ENCODE measurements around the gene CDC45.

CDC45 gene

GRCh38 chr22:19461506-19461905 is 18.2 kb upstream of the CDC45 start:
- Histone ChIP-seq H3K4me3 (ENCODE audit: insufficient read depth, low read depth, low read length) (no peak overlapping the region), H3K4me1 (ENCODE audit: control insufficient read depth, insufficient read depth, low read length) (no peaks in the 10 kb centered on the region), H3K27me3 (ENCODE audit: control insufficient read depth, insufficient read depth, low read length, poor library complexity, severe bottlenecking) (no peaks in the 10 kb centered on the region), H3K27ac (ENCODE audit: insufficient read depth, low read depth, low read length, poor library complexity, severe bottlenecking) (no peak overlapping the region), H3K9me3 (ENCODE audit: control insufficient read depth, low read length) (no peaks in the 10 kb centered on the region), H3K36me3 (ENCODE audit: control insufficient read depth, insufficient read depth, low read length) (peaks cover 18% of the 10 kb centered on the region)
- WGBS, 2 experiments = 100% methylated on average over 1 of the region's 1 CpG; no CpG with 5 or more reads in 1 of the 2 experiments

DNA sequence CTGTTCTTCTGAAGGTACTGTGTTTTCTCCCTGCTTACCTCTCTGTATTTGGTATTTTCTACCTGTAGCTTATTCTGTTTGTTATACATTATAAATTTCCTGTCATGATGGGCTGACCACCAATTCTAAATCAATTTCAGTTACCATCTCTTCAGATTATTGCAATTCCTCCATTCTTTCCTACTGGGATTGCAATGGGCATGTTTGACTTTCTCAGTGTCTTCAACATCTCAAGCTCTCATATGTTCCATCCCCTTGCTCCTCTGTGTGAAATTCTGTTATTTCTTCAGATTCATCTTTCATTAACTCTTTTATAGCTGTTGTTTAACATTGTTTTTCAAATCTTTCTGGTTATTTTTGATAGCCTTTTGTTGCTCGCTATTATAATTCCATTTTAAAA is 16.7 kb upstream of the CDC45 start:
- Histone ChIP-seq H3K27me3 (ENCODE audit: control insufficient read depth, insufficient read depth, low read length, poor library complexity, severe bottlenecking) (no peaks in the 10 kb centered on the region), H3K9me3 (ENCODE audit: control insufficient read depth, low read length) (no peaks in the 10 kb centered on the region), H3K4me1 (ENCODE audit: control insufficient read depth, insufficient read depth, low read length) (no peaks in the 10 kb centered on the region), H3K36me3 (ENCODE audit: control insufficient read depth, insufficient read depth, low read length) (peaks cover 28% of the 10 kb centered on the region), H3K4me3 (ENCODE audit: insufficient read depth, low read depth, low read length) (no peak overlapping the region), H3K27ac (ENCODE audit: insufficient read depth, low read depth, low read length, poor library complexity, severe bottlenecking) (no peak overlapping the region)
- WGBS, 2 experiments = no CpG with 5 or more reads among the region's 1 CpG

DNA sequence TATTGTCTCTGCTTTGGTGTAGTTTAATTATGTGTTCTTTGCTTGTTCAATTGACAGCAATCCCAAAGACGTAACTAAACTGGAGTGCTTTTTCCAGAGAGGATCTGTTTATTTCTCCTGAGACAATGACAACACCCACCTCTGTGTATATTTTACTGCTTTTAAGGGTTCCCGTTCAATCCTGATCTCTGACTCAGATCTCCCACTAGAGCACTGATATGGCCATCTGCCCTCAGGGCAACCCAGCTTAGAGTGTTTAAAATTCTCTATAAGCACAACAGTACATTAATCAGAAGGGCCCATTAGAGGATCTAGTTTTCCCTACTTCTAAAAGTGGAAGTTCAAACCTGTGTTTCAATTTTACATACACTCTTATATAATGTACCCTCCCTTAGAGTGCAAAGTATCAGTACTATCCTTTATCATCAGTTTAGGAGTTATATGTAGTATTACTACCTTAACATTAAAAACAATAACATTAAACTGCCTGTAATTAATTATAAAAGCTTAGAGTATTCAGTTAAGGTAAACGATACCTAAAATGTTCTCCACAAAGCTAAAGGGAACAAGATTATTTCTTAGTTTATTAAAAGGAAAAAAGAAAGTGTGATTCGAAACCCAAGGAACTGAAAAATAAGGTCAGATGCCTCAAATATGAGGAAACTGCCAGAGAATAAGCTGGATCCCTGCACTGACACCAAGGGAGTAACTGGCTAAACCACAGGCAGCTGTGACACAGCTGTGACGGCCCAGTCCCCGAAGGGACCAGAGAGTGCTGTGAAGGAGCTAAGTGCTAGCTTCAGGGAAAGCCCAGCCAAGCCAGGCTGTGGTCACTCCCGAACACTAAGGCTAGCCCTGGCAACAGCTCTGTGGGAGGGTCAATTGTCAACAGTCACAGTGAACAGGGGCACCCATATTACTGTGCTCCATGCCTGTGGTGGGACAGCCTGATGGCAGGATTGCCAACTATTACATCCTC is 15.9 kb upstream of the CDC45 start:
- WGBS, 2 experiments = 84 to 87% methylated on average over 7 of the region's 7 CpGs
- Histone ChIP-seq H3K4me1 (ENCODE audit: control insufficient read depth, insufficient read depth, low read length) (no peaks in the 10 kb centered on the region), H3K36me3 (ENCODE audit: control insufficient read depth, insufficient read depth, low read length) (peaks cover 33% of the 10 kb centered on the region), H3K27ac (ENCODE audit: insufficient read depth, low read depth, low read length, poor library complexity, severe bottlenecking) (no peak overlapping the region), H3K4me3 (ENCODE audit: insufficient read depth, low read depth, low read length) (no peak overlapping the region), H3K27me3 (ENCODE audit: control insufficient read depth, insufficient read depth, low read length, poor library complexity, severe bottlenecking) (no peaks in the 10 kb centered on the region), H3K9me3 (ENCODE audit: control insufficient read depth, low read length) (no peaks in the 10 kb centered on the region)

GRCh38 chr22:19464546-19464945 is 15.2 kb upstream of the CDC45 start:
- no peak overlapping the region for H3K27ac ChIP-seq (ENCODE audit: insufficient read depth, low read depth, low read length, poor library complexity, severe bottlenecking)
- H3K4me3 ChIP-seq (ENCODE audit: insufficient read depth, low read depth, low read length) = no peak overlapping the region
- H3K9me3 ChIP-seq (ENCODE audit: control insufficient read depth, low read length) = no peaks in the 10 kb centered on the region
- WGBS, 2 experiments = 92 to 96% methylated on average over 1 of the region's 1 CpG
- H3K4me1 ChIP-seq (ENCODE audit: control insufficient read depth, insufficient read depth, low read length) = no peaks in the 10 kb centered on the region
- no peaks in the 10 kb centered on the region for H3K27me3 ChIP-seq (ENCODE audit: control insufficient read depth, insufficient read depth, low read length, poor library complexity, severe bottlenecking)
- H3K36me3 ChIP-seq (ENCODE audit: control insufficient read depth, insufficient read depth, low read length) = peaks cover 41% of the 10 kb centered on the region

GRCh38 chr22:19464975-19465374 is 14.7 kb upstream of the CDC45 start:
- Histone ChIP-seq H3K9me3 (ENCODE audit: control insufficient read depth, low read length) (no peaks in the 10 kb centered on the region), H3K4me1 (ENCODE audit: control insufficient read depth, insufficient read depth, low read length) (no peaks in the 10 kb centered on the region), H3K27ac (ENCODE audit: insufficient read depth, low read depth, low read length, poor library complexity, severe bottlenecking) (no peak overlapping the region), H3K4me3 (ENCODE audit: insufficient read depth, low read depth, low read length) (no peak overlapping the region), H3K27me3 (ENCODE audit: control insufficient read depth, insufficient read depth, low read length, poor library complexity, severe bottlenecking) (no peaks in the 10 kb centered on the region), H3K36me3 (ENCODE audit: control insufficient read depth, insufficient read depth, low read length) (peaks cover 41% of the 10 kb centered on the region)
- WGBS, 2 experiments = 94 to 95% methylated on average over 4 of the region's 4 CpGs

DNA sequence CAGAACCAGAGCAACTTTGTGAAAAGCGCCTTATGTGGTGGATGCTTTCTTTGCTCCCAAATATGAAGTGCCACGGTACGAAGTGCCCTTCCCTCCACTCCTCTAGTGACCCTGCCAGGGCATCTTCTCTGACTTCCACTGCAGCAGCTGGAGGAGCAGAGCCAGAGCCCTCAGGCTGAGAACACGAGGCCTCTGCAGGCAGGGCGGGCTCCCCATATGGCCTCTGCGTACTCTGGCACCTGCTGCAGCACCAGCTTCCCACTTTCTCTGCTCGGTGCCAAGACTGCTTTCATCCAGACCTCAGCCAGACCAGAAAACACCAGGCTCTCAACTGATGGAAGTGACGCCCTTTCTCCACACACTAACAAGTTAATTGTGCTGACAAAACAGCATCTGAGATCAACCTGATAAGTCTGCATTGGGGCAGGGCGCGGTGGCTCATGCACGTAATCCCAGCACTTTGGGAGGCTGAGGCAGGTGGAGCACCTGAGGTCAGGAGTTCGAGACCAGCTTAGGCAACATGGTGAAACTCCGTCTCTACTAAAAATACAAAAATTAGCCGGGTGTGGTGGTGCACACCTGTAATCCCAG is 13.5 kb upstream of the CDC45 start:
- H3K36me3 ChIP-seq (ENCODE audit: control insufficient read depth, insufficient read depth, low read length) = peaks cover 46% of the 10 kb centered on the region

GRCh38 chr22:19466848-19467752 is 12.6 kb upstream of the CDC45 start:
- 95 to 97% methylated on average over 9 of the region's 9 CpGs for WGBS, 2 experiments
- Histone ChIP-seq H3K4me1 (ENCODE audit: control insufficient read depth, insufficient read depth, low read length) (no peaks in the 10 kb centered on the region), H3K27ac (ENCODE audit: insufficient read depth, low read depth, low read length, poor library complexity, severe bottlenecking) (no peak overlapping the region), H3K9me3 (ENCODE audit: control insufficient read depth, low read length) (no peaks in the 10 kb centered on the region), H3K27me3 (ENCODE audit: control insufficient read depth, insufficient read depth, low read length, poor library complexity, severe bottlenecking) (no peaks in the 10 kb centered on the region), H3K36me3 (ENCODE audit: control insufficient read depth, insufficient read depth, low read length) (peaks cover 51% of the 10 kb centered on the region), H3K4me3 (ENCODE audit: insufficient read depth, low read depth, low read length) (no peak overlapping the region)

More for the DNA sequence above, 13.5 kb upstream of the CDC45 start:
- no peaks in the 10 kb centered on the region for H3K27me3 ChIP-seq (ENCODE audit: control insufficient read depth, insufficient read depth, low read length, poor library complexity, severe bottlenecking)
- no peak overlapping the region for H3K4me3 ChIP-seq (ENCODE audit: insufficient read depth, low read depth, low read length)
- H3K9me3 ChIP-seq (ENCODE audit: control insufficient read depth, low read length) = no peaks in the 10 kb centered on the region
- H3K27ac ChIP-seq (ENCODE audit: insufficient read depth, low read depth, low read length, poor library complexity, severe bottlenecking) = no peak overlapping the region
- no peaks in the 10 kb centered on the region for H3K4me1 ChIP-seq (ENCODE audit: control insufficient read depth, insufficient read depth, low read length)
- WGBS, 2 experiments = 91 to 95% methylated on average over 14 of the region's 14 CpGs

DNA sequence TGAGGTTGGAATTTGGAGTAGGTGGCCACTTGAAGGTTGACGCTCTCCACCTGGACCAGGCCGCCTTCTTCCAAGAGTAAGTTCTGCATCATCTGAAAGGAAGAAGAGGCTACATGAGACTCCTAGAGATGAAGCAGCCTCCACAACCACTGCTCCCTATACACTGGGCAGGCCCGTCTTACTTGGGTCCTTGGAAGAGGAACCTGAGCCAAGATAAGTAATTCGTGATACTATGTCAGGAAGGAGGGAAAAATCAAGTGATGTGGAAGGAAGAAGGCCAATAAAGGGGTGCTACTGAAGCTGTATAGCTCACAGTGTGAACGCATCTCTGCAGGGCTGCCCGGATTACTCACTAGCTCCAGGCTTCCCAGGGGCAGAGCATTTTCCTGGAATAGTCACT is 11.8 kb upstream of the CDC45 start:
- H3K4me3 ChIP-seq (ENCODE audit: insufficient read depth, low read depth, low read length) = no peak overlapping the region
- no peaks in the 10 kb centered on the region for H3K4me1 ChIP-seq (ENCODE audit: control insufficient read depth, insufficient read depth, low read length)
- 93 to 96% methylated on average over 6 of the region's 6 CpGs for WGBS, 2 experiments
- no peaks in the 10 kb centered on the region for H3K9me3 ChIP-seq (ENCODE audit: control insufficient read depth, low read length)
- H3K36me3 ChIP-seq (ENCODE audit: control insufficient read depth, insufficient read depth, low read length) = peaks cover 51% of the 10 kb centered on the region
- H3K27me3 ChIP-seq (ENCODE audit: control insufficient read depth, insufficient read depth, low read length, poor library complexity, severe bottlenecking) = no peaks in the 10 kb centered on the region
- no peak overlapping the region for H3K27ac ChIP-seq (ENCODE audit: insufficient read depth, low read depth, low read length, poor library complexity, severe bottlenecking)

DNA sequence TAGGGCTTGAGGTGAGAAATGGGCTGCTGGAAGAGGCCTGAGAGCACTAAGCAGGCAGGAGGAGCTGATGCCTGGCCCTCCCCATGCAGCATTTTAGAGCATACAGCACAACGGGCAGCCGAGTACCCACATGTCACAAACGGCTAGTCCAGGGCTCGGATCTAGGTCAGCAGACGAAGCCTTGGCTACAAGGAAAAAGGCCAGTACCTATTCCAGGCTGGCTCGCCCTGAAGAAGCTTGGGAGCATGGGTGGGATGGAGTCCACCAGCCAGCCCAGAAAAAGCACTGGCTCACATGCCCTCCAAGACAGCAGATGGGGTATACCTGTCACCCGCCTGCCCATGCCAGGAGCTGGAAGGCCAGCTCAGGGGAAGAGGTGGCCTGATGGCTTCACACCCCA is 10.3 kb upstream of the CDC45 start:
- H3K27ac ChIP-seq (ENCODE audit: insufficient read depth, low read depth, low read length, poor library complexity, severe bottlenecking) = no peak overlapping the region
- 93 to 96% methylated on average over 7 of the region's 7 CpGs for WGBS, 2 experiments
- H3K4me3 ChIP-seq (ENCODE audit: insufficient read depth, low read depth, low read length) = no peak overlapping the region
- H3K9me3 ChIP-seq (ENCODE audit: control insufficient read depth, low read length) = no peaks in the 10 kb centered on the region
- H3K36me3 ChIP-seq (ENCODE audit: control insufficient read depth, insufficient read depth, low read length) = peaks cover 47% of the 10 kb centered on the region
- no peaks in the 10 kb centered on the region for H3K4me1 ChIP-seq (ENCODE audit: control insufficient read depth, insufficient read depth, low read length)
- H3K27me3 ChIP-seq (ENCODE audit: control insufficient read depth, insufficient read depth, low read length, poor library complexity, severe bottlenecking) = no peaks in the 10 kb centered on the region

GRCh38 chr22:19470010-19470409 is 9.7 kb upstream of the CDC45 start:
- Histone ChIP-seq H3K9me3 (ENCODE audit: control insufficient read depth, low read length) (no peaks in the 10 kb centered on the region), H3K36me3 (ENCODE audit: control insufficient read depth, insufficient read depth, low read length) (peaks cover 41% of the 10 kb centered on the region), H3K4me1 (ENCODE audit: control insufficient read depth, insufficient read depth, low read length) (no peaks in the 10 kb centered on the region), H3K27ac (ENCODE audit: insufficient read depth, low read depth, low read length, poor library complexity, severe bottlenecking) (no peak overlapping the region), H3K27me3 (ENCODE audit: control insufficient read depth, insufficient read depth, low read length, poor library complexity, severe bottlenecking) (no peaks in the 10 kb centered on the region), H3K4me3 (ENCODE audit: insufficient read depth, low read depth, low read length) (no peak overlapping the region)
- WGBS, 2 experiments = 92 to 95% methylated on average over 2 of the region's 2 CpGs
